Measurements from ENCODE around the gene ADAM22.

DNA sequence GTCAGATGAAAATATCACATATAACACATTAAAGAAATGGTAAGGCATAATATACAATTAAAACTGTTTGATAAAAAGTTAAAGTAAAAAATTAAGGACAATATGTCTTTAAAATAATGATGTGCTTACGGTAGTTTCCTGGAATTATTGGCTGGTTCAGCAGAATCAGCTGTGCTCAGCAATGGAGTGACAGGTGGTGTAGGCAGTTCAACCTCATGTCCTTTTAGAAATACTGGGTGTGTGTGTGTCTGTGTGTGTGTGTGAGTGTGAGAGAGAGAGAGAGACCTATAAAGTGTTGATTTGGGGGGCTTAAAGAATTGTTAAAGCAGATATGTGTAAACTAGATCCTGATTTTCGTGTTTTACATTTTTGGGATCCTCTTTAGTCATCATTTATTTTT, 141.2 kb downstream of the ADAM22 start:
- TF ChIP-seq TAF1 (IDR thresholded peaks at IDR 0.05; ENCODE audit: low read depth, low read length) (no peak), POLR2AphosphoS5 (IDR thresholded peaks at IDR 0.05; ENCODE audit: low read depth, low read length) (no peak), POLR2A (IDR thresholded peaks at IDR 0.05; ENCODE audit: low read depth, low read length) (no peak), SPI1 (IDR thresholded peaks at IDR 0.05; ENCODE audit: low read depth, low read length) (no peak), POU2F2 (IDR thresholded peaks at IDR 0.05; ENCODE audit: low read depth, low read length) (no peak)

All from GM12891 (cell line).